GM13977 (cell line): ENCODE data around the gene CLEC1A.

Source experiments
- DNase-seq: peaks from one replicate; pipeline ENCODE4 v3.0.0; 2012; ENCODE audit warnings: low spot score
- in situ Hi-C: fragments of 300-500 bp; cut with MboI; formaldehyde crosslinking; loops from one replicate; pipeline ENCODE4 v1.12.0; 2022; ENCODE audit warnings: low sequenced_read_pairs, low pct_unique_long_range_greater_than_20kb, mixed read lengths, inconsistent platforms; ENCODE audit not compliant: unreplicated experiment
- TF ChIP-seq, protein P1 (sequence below): IDR thresholded peaks from 2 replicates; pipeline ENCODE4 v1.5.1; 2012; ENCODE audit warnings: mild to moderate bottlenecking, control low read depth; ENCODE audit not compliant: insufficient read depth; ENCODE audit errors: extremely low read depth, missing control alignments

The CLEC1A gene

DNA sequence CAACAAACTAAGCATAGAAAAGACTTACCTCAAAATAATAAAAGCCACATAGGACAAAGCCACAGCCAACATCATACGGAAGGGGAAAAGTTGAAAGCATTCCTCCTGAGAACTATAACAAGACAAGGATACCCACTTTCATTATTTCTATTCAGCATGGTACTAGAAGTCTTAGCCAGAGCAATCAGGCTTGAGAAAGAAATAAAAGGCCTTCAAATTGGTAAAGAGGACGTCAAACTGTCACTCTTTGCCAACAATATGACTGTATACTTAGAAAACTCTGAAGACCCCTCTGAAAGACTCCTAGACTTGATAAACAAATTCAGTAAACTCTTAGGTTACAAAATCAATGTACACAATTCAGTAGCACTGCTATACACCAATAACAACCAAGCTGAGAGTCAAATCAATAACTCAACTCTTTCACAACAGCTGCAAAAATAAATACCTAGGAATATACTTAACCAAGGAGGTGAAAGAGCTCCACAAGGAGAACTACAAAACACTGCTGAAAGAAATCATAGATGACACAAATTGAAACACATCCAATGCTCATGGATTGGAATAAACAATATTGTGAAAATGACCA is 11.6 kb upstream of the CLEC1A start:
- no peak for DNase-seq
- in situ Hi-C loops = no loop called here
- TF ChIP-seq, protein P1, sequence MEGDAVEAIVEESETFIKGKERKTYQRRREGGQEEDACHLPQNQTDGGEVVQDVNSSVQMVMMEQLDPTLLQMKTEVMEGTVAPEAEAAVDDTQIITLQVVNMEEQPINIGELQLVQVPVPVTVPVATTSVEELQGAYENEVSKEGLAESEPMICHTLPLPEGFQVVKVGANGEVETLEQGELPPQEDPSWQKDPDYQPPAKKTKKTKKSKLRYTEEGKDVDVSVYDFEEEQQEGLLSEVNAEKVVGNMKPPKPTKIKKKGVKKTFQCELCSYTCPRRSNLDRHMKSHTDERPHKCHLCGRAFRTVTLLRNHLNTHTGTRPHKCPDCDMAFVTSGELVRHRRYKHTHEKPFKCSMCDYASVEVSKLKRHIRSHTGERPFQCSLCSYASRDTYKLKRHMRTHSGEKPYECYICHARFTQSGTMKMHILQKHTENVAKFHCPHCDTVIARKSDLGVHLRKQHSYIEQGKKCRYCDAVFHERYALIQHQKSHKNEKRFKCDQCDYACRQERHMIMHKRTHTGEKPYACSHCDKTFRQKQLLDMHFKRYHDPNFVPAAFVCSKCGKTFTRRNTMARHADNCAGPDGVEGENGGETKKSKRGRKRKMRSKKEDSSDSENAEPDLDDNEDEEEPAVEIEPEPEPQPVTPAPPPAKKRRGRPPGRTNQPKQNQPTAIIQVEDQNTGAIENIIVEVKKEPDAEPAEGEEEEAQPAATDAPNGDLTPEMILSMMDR = no peak

DNA sequence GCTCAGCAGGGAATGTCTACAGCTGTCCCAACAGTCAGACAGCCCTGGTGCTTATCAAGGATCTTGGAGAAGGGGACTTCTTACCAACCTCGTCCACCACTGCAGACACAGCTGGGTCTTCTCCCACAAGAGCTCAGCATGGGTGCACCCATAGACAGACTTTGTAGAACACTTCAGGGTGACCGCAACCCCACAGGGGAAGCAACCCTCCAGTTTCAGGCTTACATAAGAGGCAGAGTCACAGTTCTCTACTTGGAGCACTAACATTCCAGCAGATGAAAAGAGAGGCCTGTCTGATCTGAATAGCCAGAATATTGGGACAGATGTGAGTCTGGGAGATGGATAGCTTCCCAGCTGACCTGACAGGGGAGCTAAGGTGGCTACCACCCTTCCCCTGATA is 3.5 kb upstream of the CLEC1A start:
- TF ChIP-seq, protein P1 = no peak
- in situ Hi-C loops = no loop called here
- DNase-seq = no peak

DNA sequence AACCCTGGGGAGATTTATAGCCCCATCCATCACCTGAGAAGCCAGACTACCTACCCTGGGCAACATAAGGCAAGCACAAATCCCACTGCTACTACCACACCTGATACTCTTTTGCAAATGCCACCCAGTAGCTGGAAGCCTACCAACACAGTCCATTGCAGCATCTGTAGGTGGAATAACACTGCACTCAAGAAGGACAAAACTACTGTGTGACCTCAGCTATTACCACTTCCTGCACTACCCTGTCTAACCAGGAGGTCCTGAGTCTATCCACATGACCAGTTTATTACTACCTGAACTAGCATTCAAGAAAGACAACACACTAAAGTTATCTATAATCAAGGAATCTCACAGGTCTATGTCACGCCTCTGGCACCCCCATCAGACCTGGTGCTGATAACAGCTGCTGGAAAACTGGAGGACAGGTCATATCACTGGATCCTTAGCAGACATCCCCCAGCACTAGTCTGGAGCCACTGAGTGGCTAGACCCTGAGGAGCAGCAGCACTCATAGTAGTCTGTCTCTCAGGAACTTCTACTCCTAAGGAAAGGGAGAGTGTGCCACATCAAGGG is 2.9 kb upstream of the CLEC1A start:
- TF ChIP-seq, protein P1 = no peak
- no peak for DNase-seq
- in situ Hi-C loops = no loop called here

DNA sequence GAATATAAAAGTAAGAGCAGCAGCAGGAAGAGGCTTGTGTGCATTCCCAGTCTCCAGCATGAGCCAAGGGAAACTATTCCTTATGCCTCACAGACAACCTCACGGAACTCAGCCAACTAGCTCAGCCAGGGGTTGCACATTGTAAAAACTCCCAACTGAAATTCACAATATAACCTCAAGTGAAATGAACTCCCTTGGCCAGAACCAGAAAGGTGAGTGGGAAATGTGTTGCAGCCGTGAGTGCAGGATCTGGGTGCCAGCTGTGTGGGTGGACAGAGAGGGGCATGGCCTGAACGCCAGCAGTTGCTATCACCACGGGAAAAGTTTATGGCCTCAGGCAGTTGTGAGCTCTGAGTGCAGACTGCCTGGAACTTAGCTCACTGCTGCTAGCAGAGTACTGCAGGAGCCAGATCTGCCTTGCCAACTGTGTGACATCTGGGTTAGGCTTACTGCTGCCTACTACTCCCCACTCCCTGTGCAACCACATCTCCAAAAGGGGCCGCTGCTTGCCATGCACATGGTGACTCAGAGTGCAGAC is 2.3 kb upstream of the CLEC1A start:
- DNase-seq = no peak
- TF ChIP-seq, protein P1 = no peak
- in situ Hi-C loops = no loop called here

DNA sequence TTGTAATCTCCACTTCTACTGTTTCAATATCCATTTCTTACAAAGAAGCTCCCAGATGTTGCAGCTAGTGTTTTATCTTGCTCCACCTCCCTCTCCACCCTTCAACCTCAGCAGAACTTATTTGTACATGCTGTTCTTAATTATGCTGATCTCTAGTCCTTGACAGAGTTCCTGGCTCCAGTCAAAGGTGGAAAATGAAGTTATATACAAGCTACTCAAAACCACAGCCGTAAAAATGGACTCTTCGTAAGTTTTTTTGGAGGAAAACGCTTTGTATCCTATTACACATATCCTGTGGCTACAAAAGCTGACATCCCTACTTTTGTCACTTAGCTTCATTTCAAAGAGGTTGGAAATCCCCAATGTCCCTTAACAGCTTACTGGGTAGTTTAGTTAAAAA is 1.3 kb downstream of the CLEC1A start:
- no peak for DNase-seq
- TF ChIP-seq, protein P1 = no peak
- in situ Hi-C loops = no loop called here

DNA sequence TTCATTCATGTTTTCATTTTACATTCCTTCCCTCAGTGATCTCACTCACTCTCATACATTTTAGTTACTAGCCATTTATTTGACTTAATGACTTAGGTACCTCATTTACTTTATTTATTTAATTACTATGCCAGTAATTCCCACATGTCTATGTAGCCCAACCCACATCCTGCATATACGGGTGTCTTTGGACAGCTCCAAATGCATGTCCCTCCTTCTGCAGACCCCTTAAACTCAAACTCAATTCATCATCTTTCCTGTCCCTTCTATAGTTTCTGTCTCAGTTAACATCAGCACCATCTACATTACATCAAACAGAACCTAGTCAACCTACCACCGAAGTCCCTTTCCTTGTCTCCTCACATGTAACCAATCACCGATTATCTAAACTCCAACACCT is 2.8 kb downstream of the CLEC1A start:
- TF ChIP-seq, protein P1 = no peak
- DNase-seq = no peak
- in situ Hi-C loops = no loop called here
